Measurements from ENCODE around the gene ANKRD40.

DNA sequence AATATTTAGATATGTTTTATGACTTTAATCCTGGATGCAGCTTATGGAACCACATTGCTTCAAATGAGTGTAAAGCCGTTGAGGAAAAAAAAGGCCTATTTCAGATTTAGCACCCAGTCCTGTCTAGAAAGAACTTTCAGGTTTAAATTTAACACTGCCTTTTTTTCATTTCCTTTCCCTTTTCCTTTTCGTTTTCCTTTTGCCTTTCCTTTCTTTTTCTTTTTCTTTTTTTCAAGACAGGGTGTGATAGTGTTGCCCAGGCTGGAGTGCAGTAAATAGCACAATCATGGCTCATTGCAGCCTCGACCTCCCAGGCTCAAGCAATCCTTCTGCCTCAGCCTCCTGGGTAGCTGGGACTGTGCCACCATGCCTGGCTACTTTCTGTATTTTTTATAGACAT lies 27.6 kb upstream of the ANKRD40 start:
- TF ChIP-seq, protein P1, sequence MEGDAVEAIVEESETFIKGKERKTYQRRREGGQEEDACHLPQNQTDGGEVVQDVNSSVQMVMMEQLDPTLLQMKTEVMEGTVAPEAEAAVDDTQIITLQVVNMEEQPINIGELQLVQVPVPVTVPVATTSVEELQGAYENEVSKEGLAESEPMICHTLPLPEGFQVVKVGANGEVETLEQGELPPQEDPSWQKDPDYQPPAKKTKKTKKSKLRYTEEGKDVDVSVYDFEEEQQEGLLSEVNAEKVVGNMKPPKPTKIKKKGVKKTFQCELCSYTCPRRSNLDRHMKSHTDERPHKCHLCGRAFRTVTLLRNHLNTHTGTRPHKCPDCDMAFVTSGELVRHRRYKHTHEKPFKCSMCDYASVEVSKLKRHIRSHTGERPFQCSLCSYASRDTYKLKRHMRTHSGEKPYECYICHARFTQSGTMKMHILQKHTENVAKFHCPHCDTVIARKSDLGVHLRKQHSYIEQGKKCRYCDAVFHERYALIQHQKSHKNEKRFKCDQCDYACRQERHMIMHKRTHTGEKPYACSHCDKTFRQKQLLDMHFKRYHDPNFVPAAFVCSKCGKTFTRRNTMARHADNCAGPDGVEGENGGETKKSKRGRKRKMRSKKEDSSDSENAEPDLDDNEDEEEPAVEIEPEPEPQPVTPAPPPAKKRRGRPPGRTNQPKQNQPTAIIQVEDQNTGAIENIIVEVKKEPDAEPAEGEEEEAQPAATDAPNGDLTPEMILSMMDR (IDR thresholded peaks at IDR 0.05): no peak
- no peak for TF ChIP-seq POLR2A (IDR thresholded peaks at IDR 0.05)
